ENCODE data around the gene BEST1.

The BEST1 gene

GRCh38 chr11:61910187-61911127 is 39.7 kb upstream of the BEST1 start:
- no peak for TF ChIP-seq POLR2A (IDR thresholded peaks at IDR 0.05; ENCODE audit: extremely low read depth, insufficient read length)
- no peak for TF ChIP-seq CTCF (IDR thresholded peaks at IDR 0.05; ENCODE audit: low read depth, low read length)
- no peak overlapping the region for H3K4me3 ChIP-seq (ENCODE audit: low read depth, low read length)
- DNase-seq (ENCODE audit: low read depth): no peak

DNA sequence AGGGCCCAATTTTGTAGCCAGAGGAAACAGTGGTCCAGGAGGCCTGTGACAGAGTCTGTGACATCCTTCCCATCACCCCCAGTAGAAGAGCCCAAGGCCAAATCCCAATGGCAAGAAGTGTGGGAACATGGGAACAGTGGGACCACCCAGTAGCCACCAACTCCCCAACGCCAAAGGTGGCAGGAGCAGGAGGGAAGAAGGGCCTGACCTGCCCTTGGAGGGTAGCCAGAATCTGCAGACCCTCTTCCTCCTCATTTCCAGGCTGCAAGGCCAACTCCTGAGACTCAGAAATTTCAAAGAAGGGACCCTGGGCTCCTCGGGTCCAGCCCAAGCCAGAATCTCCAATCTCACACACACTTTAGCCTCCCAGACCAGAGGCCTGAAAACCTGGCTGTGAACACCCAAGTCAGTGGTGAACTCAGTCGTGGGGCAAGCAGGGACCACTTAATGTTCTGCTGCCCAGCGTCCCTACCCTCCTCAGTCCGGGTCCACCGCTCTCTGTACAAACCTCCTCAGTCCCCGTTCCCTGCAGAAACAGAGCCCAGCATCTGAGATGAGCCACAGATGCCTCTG is 38.9 kb upstream of the BEST1 start:
- DNase-seq (ENCODE audit: low read depth): no peak
- TF ChIP-seq CTCF (IDR thresholded peaks at IDR 0.05; ENCODE audit: low read depth, low read length) (no peak), MYC (IDR thresholded peaks at IDR 0.05; ENCODE audit: low read depth, low read length) (no peak), POLR2A (IDR thresholded peaks at IDR 0.05; ENCODE audit: extremely low read depth, insufficient read length) (no peak)
- TF ChIP-seq, protein P1, sequence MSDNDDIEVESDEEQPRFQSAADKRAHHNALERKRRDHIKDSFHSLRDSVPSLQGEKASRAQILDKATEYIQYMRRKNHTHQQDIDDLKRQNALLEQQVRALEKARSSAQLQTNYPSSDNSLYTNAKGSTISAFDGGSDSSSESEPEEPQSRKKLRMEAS (IDR thresholded peaks at IDR 0.05; ENCODE audit: low read depth, low read length): no peak
- no peak overlapping the region for H3K4me3 ChIP-seq (ENCODE audit: low read depth, low read length)

- DNase-seq (ENCODE audit: low read depth): no peak
- TF ChIP-seq CTCF (IDR thresholded peaks at IDR 0.05; ENCODE audit: low read depth, low read length): no peak
- TF ChIP-seq, protein P1 (IDR thresholded peaks at IDR 0.05; ENCODE audit: low read depth, low read length): no peak
- no peak for TF ChIP-seq POLR2A (IDR thresholded peaks at IDR 0.05; ENCODE audit: extremely low read depth, insufficient read length)
- no peak for TF ChIP-seq MYC (IDR thresholded peaks at IDR 0.05; ENCODE audit: low read depth, low read length)
- H3K4me3 ChIP-seq (ENCODE audit: low read depth, low read length): no peak overlapping the region
Observed at GRCh38 chr11:61911701-61912529, 38.2 kb upstream of the BEST1 start.

GRCh38 chr11:61912530-61912898 is 37.6 kb upstream of the BEST1 start:
- peak; percentile 86 for DNase-seq (ENCODE audit: low read depth)
- no peak overlapping the region for H3K4me3 ChIP-seq (ENCODE audit: low read depth, low read length)
- TF ChIP-seq CTCF (IDR thresholded peaks at IDR 0.05; ENCODE audit: low read depth, low read length): no peak
- TF ChIP-seq, protein P1 (IDR thresholded peaks at IDR 0.05; ENCODE audit: low read depth, low read length): peak; percentile 97
- peak; percentile 63; the same call in 1 of the 2 replicates for TF ChIP-seq MYC (IDR thresholded peaks at IDR 0.05; ENCODE audit: low read depth, low read length)

GRCh38 chr11:61912991-61913698 is 37.0 kb upstream of the BEST1 start:
- DNase-seq (ENCODE audit: low read depth): no peak
- no peak overlapping the region for H3K4me3 ChIP-seq (ENCODE audit: low read depth, low read length)
- TF ChIP-seq CTCF (IDR thresholded peaks at IDR 0.05; ENCODE audit: low read depth, low read length) (no peak), MYC (IDR thresholded peaks at IDR 0.05; ENCODE audit: low read depth, low read length) (no peak), POLR2A (IDR thresholded peaks at IDR 0.05; ENCODE audit: extremely low read depth, insufficient read length) (no peak)
- TF ChIP-seq, protein P1 (IDR thresholded peaks at IDR 0.05; ENCODE audit: low read depth, low read length): no peak

All from NB4 (cell line).